Right atrium auricular region (tissue), 2 donors: ENCODE data around the gene MON2. TPM values are rescaled to one million over a fixed set of nuclear protein-coding genes. Genes with fewer than 3 reads are reported as not detected.
"Not testable (repeated sequence)": the region's sequence is repeated elsewhere in the genome, so short reads cannot be mapped to it uniquely, and the experiment has no call there.

Source experiments
- DNase-seq: peaks from one replicate; pipeline ENCODE4 v3.0.0-alpha.2; 2019; ENCODE audit warnings: low spot score
- H3K27ac ChIP-seq, 2 donors: fragments of 200-600 bp; sonication (generic); 1 replicate in 1 of 2; 2 replicates in 1 of 2; pipeline ENCODE4 v1.5.1; 2016 to 2019
- H3K27me3 ChIP-seq, 2 donors: fragments of 200-600 bp; sonication (generic); one replicate each; pipeline versions ENCODE4 v1.5.1 to v1.6.0; 2017 to 2019
- H3K36me3 ChIP-seq: fragments of 200-600 bp; sonication (generic); one replicate; pipeline ENCODE4 v1.5.1; 2016
- H3K4me1 ChIP-seq, 2 donors: fragments of 200-600 bp; sonication (generic); one replicate each; pipeline versions ENCODE4 v1.5.1 to v1.6.0; 2017 to 2019
- H3K4me3 ChIP-seq, 2 donors: fragments of 200-600 bp; sonication (generic); 1 replicate in 1 of 2; 2 replicates in 1 of 2; pipeline ENCODE4 v1.5.1; 2017 to 2019; ENCODE audit warnings: mild to moderate bottlenecking in 1 of 2, moderate library complexity in 1 of 2
- H3K9me3 ChIP-seq, 2 donors: fragments of 200-600 bp; sonication (generic); one replicate each; pipeline ENCODE4 v1.5.1; 2019
- total RNA-seq, 2 donors: library from RNA; depleted of rRNA; stranded (reverse); fragments of >200 nt; gene quantifications; one replicate each; pipeline ENCODE4 v1.1.0, GENCODE V29; 2016
- TF ChIP-seq, protein P1 (sequence below), 2 donors: fragments of 200-600 bp; sonication (generic); IDR thresholded peaks; one replicate each; pipeline ENCODE4 v1.5.1; 2019; ENCODE audit warnings: antibody characterized with exemption in 2 of 2

Gene MON2
- total RNA-seq, 2 donors from 2014 or later = 14.3 to 16.5 TPM

DNA sequence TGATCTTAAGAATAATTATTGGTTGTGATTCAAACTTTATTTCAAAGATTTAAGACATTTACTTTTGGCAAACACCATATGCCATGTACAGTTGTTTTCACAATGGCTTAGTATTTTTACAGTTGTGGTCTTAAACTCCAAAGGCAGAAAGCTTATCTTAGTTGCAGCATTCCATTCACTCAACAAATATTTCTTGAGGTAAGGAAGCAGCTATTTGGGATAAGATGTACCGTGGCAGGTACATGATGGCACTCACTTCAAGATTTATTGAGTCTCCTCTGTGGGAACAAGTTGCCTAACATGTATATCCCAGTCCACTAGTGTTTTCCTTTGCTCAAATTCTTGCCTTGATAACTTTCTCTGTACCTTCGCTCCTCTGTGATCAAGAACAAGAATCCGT is 8.0 kb upstream of the MON2 start:
- H3K27me3 ChIP-seq = no peaks in the 10 kb centered on the region
- H3K4me3 ChIP-seq = no peak overlapping the region
- H3K27ac ChIP-seq = no peak overlapping the region
- no peaks in the 10 kb centered on the region for H3K36me3 ChIP-seq
- no peaks in the 10 kb centered on the region for H3K4me1 ChIP-seq
- TF ChIP-seq, protein P1, sequence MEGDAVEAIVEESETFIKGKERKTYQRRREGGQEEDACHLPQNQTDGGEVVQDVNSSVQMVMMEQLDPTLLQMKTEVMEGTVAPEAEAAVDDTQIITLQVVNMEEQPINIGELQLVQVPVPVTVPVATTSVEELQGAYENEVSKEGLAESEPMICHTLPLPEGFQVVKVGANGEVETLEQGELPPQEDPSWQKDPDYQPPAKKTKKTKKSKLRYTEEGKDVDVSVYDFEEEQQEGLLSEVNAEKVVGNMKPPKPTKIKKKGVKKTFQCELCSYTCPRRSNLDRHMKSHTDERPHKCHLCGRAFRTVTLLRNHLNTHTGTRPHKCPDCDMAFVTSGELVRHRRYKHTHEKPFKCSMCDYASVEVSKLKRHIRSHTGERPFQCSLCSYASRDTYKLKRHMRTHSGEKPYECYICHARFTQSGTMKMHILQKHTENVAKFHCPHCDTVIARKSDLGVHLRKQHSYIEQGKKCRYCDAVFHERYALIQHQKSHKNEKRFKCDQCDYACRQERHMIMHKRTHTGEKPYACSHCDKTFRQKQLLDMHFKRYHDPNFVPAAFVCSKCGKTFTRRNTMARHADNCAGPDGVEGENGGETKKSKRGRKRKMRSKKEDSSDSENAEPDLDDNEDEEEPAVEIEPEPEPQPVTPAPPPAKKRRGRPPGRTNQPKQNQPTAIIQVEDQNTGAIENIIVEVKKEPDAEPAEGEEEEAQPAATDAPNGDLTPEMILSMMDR (IDR thresholded peaks at IDR 0.05) = no peak
- H3K9me3 ChIP-seq = no peaks in the 10 kb centered on the region
- no peak for DNase-seq

DNA sequence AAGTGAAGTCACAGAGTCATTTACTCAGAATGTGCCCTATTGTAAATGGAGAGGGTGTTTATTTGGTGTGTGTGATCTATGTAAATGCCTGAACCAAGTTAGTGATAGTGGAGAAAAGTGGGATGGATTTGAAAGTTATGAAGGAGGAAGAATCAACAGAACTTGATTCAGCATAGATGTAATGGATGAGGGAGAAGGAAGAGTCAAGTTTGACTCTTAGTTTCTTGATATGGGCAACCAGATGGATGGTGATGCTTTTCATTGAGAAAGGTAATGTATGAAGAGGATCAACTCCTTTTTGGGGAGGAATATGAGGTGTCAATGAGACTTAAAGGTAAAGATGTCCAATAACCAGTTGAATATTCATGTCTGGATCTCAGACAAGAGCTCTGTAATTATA is 6.7 kb upstream of the MON2 start:
- TF ChIP-seq, protein P1 (IDR thresholded peaks at IDR 0.05) = no peak
- H3K4me1 ChIP-seq = no peaks in the 10 kb centered on the region
- H3K27ac ChIP-seq = no peak overlapping the region
- no peaks in the 10 kb centered on the region for H3K27me3 ChIP-seq
- H3K4me3 ChIP-seq = no peak overlapping the region
- no peak for DNase-seq
- no peaks in the 10 kb centered on the region for H3K9me3 ChIP-seq
- H3K36me3 ChIP-seq = no peaks in the 10 kb centered on the region

DNA sequence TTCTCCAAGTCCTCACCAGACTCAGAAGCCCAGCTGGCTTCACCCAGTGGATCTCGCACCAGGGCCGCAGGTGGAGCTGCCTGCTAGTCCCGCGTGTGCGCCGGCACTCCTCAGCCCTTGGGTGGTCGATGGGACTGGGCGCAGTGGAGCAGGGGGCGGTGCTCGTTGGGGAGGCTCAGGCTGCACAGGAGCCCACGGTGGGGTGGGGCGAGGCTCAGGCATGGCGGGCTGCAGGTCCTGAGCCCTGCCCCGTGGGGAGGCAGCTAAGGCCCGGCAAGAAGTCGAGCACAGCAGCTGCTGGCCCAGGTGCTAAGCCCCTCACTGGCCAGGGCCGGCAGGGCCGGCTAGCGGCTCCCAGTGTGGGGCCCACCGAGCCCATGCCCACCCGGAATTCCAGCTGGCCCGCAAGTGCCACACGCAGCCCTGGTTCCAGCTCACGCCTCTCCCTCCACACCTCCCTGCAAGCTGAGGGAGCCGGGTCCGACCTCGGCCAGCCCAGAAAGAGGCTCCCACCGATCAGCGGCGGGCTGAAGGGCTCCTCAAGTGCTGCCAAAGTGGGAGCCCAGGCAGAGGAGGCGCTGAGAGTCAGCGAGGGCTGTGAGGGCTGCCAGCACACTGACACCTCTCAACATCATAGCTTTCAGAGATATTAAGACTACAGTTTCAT is 5.3 kb upstream of the MON2 start:
- H3K9me3 ChIP-seq, H3K4me3 ChIP-seq, H3K36me3 ChIP-seq, H3K27ac ChIP-seq, DNase-seq, H3K4me1 ChIP-seq, H3K27me3 ChIP-seq: not testable (repeated sequence)

DNA sequence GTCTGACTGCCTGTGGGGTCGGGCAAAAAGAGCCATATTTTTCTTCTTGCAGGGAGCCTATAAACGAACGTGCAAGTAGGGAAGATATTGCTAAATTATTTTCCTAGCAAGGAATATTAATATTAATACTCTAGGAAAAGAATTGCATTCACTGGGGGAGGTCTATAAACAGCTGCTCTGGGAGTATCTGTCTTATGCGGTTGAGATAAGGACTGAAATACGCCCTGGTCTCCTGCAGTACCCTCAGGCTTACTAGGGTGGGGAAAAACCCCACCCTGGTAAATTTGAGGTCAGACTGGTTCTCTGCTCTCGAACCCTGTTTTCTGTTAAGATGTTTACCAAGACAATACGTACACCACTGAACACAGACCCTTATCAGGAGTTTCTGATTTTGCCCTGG is 3.4 kb upstream of the MON2 start:
- H3K4me3 ChIP-seq, H3K27ac ChIP-seq, H3K4me1 ChIP-seq, H3K27me3 ChIP-seq, H3K9me3 ChIP-seq, H3K36me3 ChIP-seq, DNase-seq: not testable (repeated sequence)

DNA sequence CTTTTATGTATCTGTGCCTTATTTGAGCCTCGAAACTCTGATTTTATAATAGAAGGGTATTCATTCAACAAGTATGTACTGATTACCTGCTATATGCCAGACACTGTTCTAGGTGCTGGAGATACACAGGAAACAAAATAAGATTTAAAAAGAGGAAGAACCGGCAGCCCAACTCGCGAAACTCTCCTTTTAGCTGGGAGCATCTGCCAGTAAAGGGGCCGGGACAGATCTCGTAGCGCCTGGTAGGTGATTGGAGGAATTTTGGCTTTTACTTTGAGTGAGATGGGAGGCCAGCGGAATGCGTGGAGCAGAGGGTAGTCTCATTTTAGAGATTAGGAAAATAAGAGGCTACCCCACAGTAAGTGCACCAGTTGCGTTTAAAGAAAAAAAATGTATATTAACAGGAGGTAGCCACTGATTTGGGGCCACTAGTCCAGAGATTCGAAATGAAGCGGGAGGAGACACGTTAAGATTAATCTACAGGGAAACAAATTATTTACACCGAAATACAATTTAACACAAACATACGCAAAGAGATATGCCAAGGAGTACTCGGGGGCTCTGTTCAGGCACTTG is 520 bp upstream of the MON2 start:
- H3K9me3 ChIP-seq = no peaks in the 10 kb centered on the region
- no peaks in the 10 kb centered on the region for H3K27me3 ChIP-seq
- peak; percentile 62 for DNase-seq
- H3K36me3 ChIP-seq = no peaks in the 10 kb centered on the region
- peak overlapping the region; percentile 96 to 97 for H3K4me3 ChIP-seq
- H3K4me1 ChIP-seq = peaks cover 0 to 27% of the 10 kb centered on the region in 2 donors
- TF ChIP-seq, protein P1 (IDR thresholded peaks at IDR 0.05) = no peak
- H3K27ac ChIP-seq = peak overlapping the region; percentile 85 to 94

DNA sequence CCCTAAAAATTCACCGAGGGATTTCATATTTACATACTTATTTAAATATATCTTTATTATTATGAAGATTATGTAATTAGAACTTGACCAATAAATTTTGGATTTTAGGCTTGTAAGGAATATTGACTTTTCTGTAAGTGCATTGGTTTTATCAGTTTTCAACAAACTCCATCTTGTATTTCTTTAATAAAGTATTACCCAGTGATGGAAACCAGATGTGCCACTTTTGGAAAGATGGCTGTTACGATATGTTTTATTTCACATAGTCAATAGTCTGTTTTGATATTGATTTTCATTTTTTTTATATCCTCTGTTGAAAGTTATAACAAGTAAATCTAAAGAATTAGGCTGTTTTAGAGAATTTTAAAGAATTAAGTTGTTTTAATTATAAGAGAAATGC is 1.8 kb downstream of the MON2 start:
- Histone ChIP-seq H3K4me1 (peaks cover 0 to 27% of the 10 kb centered on the region in 2 donors), H3K36me3 (no peaks in the 10 kb centered on the region), H3K27me3 (no peaks in the 10 kb centered on the region), H3K4me3 (peak overlapping the region in 1 of 2 donors; percentile 97), H3K27ac (no peak overlapping the region), H3K9me3 (no peaks in the 10 kb centered on the region)
- no peak for DNase-seq
- TF ChIP-seq, protein P1 (IDR thresholded peaks at IDR 0.05) = no peak

DNA sequence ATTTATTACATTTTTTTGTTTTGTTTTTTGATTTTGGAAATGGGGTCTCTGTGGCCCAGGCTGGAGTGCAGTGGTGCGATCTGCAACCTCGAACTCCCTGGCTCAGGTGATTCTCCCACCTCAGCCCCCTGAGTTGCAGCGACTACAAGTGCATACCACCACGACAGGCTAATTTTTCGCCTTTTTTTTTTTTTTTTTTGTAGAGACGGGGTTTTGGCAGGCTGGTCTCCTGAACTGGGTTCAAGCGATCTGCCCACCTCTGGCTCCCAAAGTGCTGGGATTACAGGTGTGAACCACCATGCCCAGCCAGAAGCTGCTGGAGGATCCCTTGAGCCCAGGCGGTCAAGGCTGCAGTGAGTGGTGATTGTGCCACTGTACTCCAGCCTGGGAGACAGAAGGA is 2.3 kb downstream of the MON2 start:
- no peak overlapping the region for H3K4me3 ChIP-seq
- H3K9me3 ChIP-seq = no peaks in the 10 kb centered on the region
- no peaks in the 10 kb centered on the region for H3K27me3 ChIP-seq
- TF ChIP-seq, protein P1 (IDR thresholded peaks at IDR 0.05) = no peak
- DNase-seq = no peak
- H3K4me1 ChIP-seq = peaks cover 0 to 27% of the 10 kb centered on the region in 2 donors
- H3K27ac ChIP-seq = no peak overlapping the region
- H3K36me3 ChIP-seq = no peaks in the 10 kb centered on the region
